Immature natural killer cell (primary cell): Measurements from ENCODE around the gene ANKRD13D. TPM values are rescaled to one million over a fixed set of nuclear protein-coding genes. Genes with fewer than 3 reads are reported as not detected.
"Not testable (repeated sequence)": the region's sequence is repeated elsewhere in the genome, so short reads cannot be mapped to it uniquely, and the experiment has no call there.

Experiments used
- DNase-seq, 3 donors: peaks; one replicate each; pipeline ENCODE4 v3.0.0; 2022; ENCODE audit warnings: mixed read lengths in 1 of 3
- H3K27ac Mint-ChIP-seq, 6 donors: one replicate each; pipeline ENCODE4 v1.8.0; 2020; ENCODE audit warnings: mixed read lengths in 6 of 6, mild to moderate bottlenecking in 5 of 6, inconsistent platforms in 4 of 6, moderate library complexity in 3 of 6
- H3K27me3 Mint-ChIP-seq, 3 donors: one replicate each; pipeline ENCODE4 v1.8.0; 2020 to 2021; ENCODE audit warnings: low read depth in 3 of 3, mild to moderate bottlenecking in 3 of 3, mixed read lengths in 3 of 3, moderate library complexity in 3 of 3, inconsistent platforms in 1 of 3
- H3K36me3 Mint-ChIP-seq, 3 donors: one replicate each; pipeline ENCODE4 v1.8.0; 2020; ENCODE audit warnings: mixed read lengths in 3 of 3, inconsistent platforms in 2 of 3, mild to moderate bottlenecking in 2 of 3
- H3K4me1 Mint-ChIP-seq, 2 donors: one replicate each; pipeline ENCODE4 v1.8.0; 2020; ENCODE audit warnings: inconsistent platforms in 2 of 2, mild to moderate bottlenecking in 2 of 2, mixed read lengths in 2 of 2, moderate library complexity in 1 of 2
- H3K4me3 Mint-ChIP-seq, 5 donors: one replicate each; pipeline ENCODE4 v1.8.0; 2020; ENCODE audit warnings: mild to moderate bottlenecking in 5 of 5, mixed read lengths in 5 of 5, inconsistent platforms in 3 of 5, moderate library complexity in 3 of 5
- H3K9me3 Mint-ChIP-seq, 6 donors: one replicate each; pipeline ENCODE4 v1.8.0; 2020; ENCODE audit warnings: mild to moderate bottlenecking in 6 of 6, mixed read lengths in 6 of 6, inconsistent platforms in 4 of 6, moderate library complexity in 3 of 6
- polyA plus RNA-seq, 3 donors: library from polyadenylated mRNA; unstranded; fragments of 300-500 nt; fragmentation: Illumina TruSeq; gene quantifications; one replicate each; pipeline ENCODE4 v1.2.3, GENCODE V29; 2021

ANKRD13D gene
- polyA plus RNA-seq, 3 donors from 2014 or later, result 12.4 to 26.7 (median 14.2) TPM

DNA sequence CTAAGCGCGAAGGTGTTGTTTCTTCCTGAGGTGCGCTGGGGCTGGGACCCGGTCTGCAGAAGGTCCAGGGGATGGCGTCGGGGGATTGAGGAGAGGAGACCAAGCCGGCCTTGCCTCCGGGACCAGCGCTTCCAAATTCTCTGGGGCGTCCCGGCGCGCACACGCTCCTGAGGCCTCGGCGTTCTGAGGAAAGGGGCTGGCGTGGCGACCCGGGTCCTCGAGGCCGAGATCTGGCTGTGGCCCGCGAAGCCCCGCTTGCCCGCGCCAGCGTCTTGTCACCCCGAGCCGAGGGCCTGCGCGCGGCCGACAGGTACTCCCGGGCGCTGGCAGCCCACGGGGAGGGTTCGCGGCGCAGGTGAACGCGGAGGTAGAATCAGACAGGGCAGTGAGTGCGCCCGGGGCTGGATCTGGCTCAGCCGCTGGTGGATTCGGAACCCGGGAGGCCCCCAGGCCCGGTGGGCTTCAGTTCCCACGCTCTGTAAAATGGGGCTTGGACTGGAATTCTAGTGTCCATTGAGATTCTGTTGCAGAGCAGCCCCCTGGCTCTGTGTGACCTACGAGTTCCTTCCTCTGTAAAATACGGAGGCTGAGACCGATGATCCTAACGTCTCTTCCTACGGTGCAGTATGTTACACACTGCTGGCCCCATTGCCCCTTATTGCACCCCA, 28.9 kb downstream of the ANKRD13D start:
- Mint-ChIP-seq H3K27ac (peak overlapping the region; percentile 85 to 98 (median 94)), H3K9me3 (peaks cover 0 to 3% (median 0%) of the 10 kb centered on the region in 6 donors), H3K27me3 (peaks cover 8 to 17% (median 9%) of the 10 kb centered on the region in 3 donors), H3K4me1 (peaks cover 13 to 23% of the 10 kb centered on the region in 2 donors), H3K36me3 (no peaks in the 10 kb centered on the region), H3K4me3 (peak overlapping the region; percentile 91 to 99 (median 96))
- no peak for DNase-seq

DNA sequence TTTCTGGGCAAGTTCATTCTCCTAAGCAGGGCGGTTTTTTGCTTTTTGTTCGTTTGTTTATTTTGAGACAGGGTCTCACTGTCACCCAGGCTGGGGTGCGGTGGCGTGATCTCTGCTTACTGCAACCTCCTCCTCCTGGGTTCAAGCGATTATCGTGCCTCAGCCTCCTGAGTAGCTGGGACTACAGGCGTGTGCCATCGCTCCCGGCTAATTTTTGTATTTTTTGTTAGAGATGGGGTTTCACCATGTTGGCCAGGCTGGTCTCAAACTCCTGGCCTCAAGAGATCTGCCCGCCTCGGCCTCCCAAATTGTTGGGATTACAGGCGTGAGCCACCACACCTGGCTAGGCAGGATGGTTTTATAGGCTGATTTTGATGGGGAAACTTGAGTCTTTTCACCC, 29.8 kb downstream of the ANKRD13D start:
- Mint-ChIP-seq H3K27me3 (peaks cover 8 to 17% (median 9%) of the 10 kb centered on the region in 3 donors), H3K4me1 (peaks cover 10 to 18% of the 10 kb centered on the region in 2 donors), H3K27ac (peak overlapping the region in 2 of 6 donors; percentile 36 to 71), H3K4me3 (peak overlapping the region in 4 of 5 donors; percentile 60 to 91 (median 66))
- H3K9me3 Mint-ChIP-seq, DNase-seq, H3K36me3 Mint-ChIP-seq: not testable (repeated sequence)

DNA sequence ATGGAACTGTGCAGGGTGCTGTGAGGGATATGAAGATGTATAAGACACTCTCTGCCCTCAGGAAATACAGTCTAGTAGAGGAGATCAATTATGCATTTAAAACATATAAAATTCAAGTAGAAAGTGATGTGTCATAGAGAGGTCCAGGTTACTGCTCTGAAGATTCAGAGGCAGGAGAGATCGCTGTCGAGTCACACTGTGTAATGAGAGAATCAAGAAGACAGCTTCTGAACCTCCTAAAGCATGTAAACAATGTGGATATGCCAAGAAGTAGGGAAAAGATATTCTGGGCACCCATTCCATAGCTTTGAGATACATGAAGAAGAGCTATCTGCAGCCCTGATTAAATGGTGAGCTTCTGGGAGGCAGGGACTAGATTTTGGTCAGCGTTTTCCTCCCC, 30.9 kb downstream of the ANKRD13D start:
- H3K27me3 Mint-ChIP-seq, result peaks cover 8 to 14% (median 8%) of the 10 kb centered on the region in 3 donors
- H3K4me1 Mint-ChIP-seq, result peaks cover 10 to 18% of the 10 kb centered on the region in 2 donors
- no peak overlapping the region for H3K4me3 Mint-ChIP-seq
- H3K9me3 Mint-ChIP-seq, result peaks cover 0 to 3% (median 0%) of the 10 kb centered on the region in 6 donors
- no peaks in the 10 kb centered on the region for H3K36me3 Mint-ChIP-seq
- H3K27ac Mint-ChIP-seq, result no peak overlapping the region
- DNase-seq, result no peak

DNA sequence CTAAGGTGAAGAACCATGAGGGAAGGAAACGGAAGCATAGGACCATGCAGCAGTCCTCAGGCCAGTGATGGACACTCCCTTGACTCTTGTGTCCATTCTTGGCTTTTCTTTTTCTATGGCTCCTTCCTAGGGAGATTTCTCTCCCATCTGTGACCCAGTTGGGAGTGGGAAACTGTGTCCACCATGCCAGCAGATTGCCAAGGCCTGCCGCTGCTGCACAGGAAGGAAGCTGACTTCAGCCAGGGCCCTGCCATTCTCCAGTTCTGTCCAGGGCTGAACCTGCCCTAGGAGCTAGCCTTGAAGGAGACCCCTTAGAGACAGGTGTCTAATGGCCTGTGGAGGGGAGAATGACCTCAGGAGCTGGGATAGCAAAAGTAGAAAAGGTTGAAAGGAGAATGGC, 31.6 kb downstream of the ANKRD13D start:
- H3K27me3 Mint-ChIP-seq, result peaks cover 8 to 14% (median 9%) of the 10 kb centered on the region in 3 donors
- H3K9me3 Mint-ChIP-seq, result peaks cover 0 to 3% (median 0%) of the 10 kb centered on the region in 6 donors
- H3K27ac Mint-ChIP-seq, result no peak overlapping the region
- H3K36me3 Mint-ChIP-seq, result no peaks in the 10 kb centered on the region
- DNase-seq, result no peak
- H3K4me3 Mint-ChIP-seq, result no peak overlapping the region
- peaks cover 10 to 18% of the 10 kb centered on the region in 2 donors for H3K4me1 Mint-ChIP-seq

DNA sequence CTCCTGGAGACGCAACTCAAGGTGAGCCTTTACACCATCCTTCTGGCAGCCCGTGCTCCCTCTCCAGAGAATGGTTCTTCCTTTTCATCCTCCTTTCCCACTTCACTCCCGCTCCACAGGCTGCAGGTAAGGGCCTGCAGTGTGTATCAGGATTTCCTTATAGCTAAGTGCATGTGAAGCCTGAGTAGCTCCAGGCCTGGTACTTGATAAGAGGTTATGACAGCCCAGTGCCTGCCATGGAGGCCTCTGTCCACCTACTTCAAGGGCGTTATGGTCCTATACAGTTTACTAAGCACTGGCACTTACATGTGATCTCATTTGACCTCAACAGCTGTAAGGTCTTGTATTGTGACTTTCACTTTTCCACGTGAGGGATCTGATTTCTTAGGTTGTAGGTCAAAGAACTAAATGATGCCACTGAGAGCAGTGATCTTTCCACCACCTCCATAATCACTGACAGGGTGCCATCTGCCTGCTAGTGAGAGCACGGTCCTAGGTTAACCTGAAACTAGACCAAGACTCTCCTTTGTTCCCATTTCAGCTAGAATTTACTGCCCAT, 32.3 kb downstream of the ANKRD13D start:
- Mint-ChIP-seq H3K4me1 (peaks cover 10 to 18% of the 10 kb centered on the region in 2 donors), H3K9me3 (peaks cover 0 to 3% (median 0%) of the 10 kb centered on the region in 6 donors), H3K4me3 (no peak overlapping the region), H3K27me3 (peaks cover 8 to 14% (median 9%) of the 10 kb centered on the region in 3 donors), H3K27ac (no peak overlapping the region), H3K36me3 (no peaks in the 10 kb centered on the region)
- DNase-seq, result no peak

DNA sequence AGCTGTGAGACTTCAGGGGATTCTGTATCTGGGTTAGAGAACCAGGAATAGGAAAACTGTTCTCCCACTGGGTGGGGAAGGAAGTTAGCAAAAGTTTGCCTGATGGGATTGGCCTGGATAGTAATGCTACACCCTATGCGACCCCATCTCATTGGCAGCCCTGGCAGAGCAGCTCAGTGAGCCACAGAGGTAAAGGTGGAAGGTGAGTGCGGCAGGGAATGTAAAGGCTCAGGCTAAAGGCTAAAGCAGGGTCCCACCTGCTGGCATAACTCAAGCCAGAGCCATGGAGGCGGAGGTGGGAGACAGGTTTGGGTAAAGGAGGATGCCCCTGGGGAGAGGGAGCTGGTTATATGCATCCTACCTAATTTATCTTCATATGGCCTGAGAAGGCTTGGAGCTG, 32.9 kb downstream of the ANKRD13D start:
- no peaks in the 10 kb centered on the region for H3K36me3 Mint-ChIP-seq
- H3K9me3 Mint-ChIP-seq, result peaks cover 0 to 3% (median 0%) of the 10 kb centered on the region in 6 donors
- no peak for DNase-seq
- peaks cover 7 to 15% of the 10 kb centered on the region in 2 donors for H3K4me1 Mint-ChIP-seq
- peaks cover 8 to 14% (median 9%) of the 10 kb centered on the region in 3 donors for H3K27me3 Mint-ChIP-seq
- no peak overlapping the region for H3K27ac Mint-ChIP-seq
- no peak overlapping the region for H3K4me3 Mint-ChIP-seq

DNA sequence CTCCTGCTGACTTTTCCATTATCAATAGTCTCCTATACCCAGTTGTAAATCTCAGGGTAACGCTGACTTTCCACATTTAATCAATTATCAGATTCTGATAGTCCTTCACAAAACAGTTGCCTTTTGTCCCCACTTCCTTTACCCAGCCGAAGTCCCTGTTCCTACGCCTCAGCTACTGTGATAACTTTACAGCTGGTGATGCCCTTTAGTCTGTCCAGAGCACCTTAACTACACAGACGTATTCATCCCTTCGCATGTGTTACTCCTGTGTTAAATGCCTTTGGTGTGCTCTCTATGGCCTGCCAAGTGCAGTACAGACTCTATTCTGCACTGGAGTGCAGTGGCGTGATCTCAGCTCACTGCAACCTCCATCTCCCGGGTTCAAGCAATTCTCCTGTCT, 34.4 kb downstream of the ANKRD13D start:
- no peak for DNase-seq
- peaks cover 0 to 4% (median 4%) of the 10 kb centered on the region in 3 donors for H3K27me3 Mint-ChIP-seq
- no peaks in the 10 kb centered on the region for H3K36me3 Mint-ChIP-seq
- peaks cover 0 to 2% of the 10 kb centered on the region in 2 donors for H3K4me1 Mint-ChIP-seq
- no peak overlapping the region for H3K27ac Mint-ChIP-seq
- H3K4me3 Mint-ChIP-seq, result no peak overlapping the region
- no peaks in the 10 kb centered on the region for H3K9me3 Mint-ChIP-seq

DNA sequence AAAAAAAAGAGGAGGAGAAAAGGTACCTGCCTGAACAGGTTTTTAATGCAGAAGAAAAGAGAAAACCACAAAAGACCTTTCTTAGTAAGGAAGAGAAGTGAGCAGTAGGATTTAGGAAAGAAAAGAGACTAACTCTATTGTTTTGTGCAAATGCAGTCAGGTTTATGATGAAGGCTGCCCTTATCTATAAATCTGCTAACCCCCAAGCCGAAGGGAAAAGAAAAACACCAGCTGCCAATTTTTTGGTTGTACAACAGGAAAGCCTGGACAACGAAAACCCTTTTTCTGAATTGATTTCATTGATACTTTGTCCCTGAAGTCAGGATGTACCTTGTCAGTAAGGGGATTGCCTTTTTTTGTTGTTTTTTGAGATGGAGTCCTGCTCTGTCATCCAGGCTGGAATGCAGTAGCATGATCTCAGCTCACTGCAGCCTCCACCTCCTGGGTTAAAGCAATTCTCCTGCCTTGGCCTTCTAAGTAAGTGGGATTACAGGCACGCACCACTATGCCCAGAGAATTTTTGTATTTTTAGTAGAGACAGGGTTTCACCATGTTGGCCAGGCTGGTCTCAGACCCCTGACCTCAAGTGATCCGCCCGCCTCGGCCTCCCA, 43.1 kb downstream of the ANKRD13D start:
- no peaks in the 10 kb centered on the region for H3K4me1 Mint-ChIP-seq
- H3K27me3 Mint-ChIP-seq, result peaks cover 0 to 5% (median 1%) of the 10 kb centered on the region in 3 donors
- no peak overlapping the region for H3K4me3 Mint-ChIP-seq
- no peaks in the 10 kb centered on the region for H3K36me3 Mint-ChIP-seq
- no peaks in the 10 kb centered on the region for H3K9me3 Mint-ChIP-seq
- no peak overlapping the region for H3K27ac Mint-ChIP-seq
- DNase-seq, result no peak

DNA sequence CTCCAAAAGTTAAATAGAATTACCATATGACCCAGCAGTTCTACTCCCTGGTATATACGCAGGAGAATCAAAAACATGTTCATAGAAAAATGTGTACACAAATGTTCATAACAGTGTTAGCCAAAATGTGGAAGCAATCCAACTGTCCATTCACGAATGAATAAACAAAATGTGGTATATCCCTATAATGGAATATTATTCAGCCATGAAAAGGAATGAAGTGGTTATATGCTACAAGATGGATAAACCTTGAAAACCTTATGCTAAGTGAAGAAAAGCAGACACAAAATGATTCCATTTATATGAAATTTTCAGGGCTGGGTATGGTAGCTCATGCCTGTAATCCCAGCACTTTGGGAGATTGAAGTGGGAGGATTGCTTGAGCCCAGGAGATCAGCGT, 48.2 kb downstream of the ANKRD13D start:
- Mint-ChIP-seq H3K27me3 (peaks cover 0 to 1% (median 0%) of the 10 kb centered on the region in 3 donors), H3K36me3 (no peaks in the 10 kb centered on the region), H3K4me1 (no peaks in the 10 kb centered on the region), H3K4me3 (no peak overlapping the region), H3K9me3 (no peaks in the 10 kb centered on the region), H3K27ac (no peak overlapping the region)
- DNase-seq, result no peak

DNA sequence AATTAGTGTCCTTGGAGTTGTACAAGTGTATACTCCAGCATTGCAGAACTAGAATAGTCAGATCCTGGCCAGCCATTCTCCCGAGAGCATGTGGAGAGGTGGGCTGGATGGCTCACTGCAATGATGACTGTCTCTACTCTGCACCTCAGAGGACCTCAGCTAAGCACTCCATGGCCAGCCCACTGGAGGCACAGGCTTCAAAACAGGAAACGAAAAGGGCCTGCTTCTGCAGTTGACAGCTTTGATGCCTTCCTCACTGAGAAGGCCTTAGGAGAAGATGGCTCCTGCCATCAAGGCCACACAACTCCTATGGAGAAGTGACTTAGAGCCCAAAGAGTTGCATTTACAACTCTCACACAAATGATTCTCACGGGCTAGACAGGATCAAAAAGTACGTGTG, 55.2 kb downstream of the ANKRD13D start:
- Mint-ChIP-seq H3K36me3 (no peaks in the 10 kb centered on the region), H3K4me1 (no peaks in the 10 kb centered on the region), H3K9me3 (no peaks in the 10 kb centered on the region), H3K27me3 (peaks cover 0 to 1% (median 1%) of the 10 kb centered on the region in 3 donors), H3K27ac (no peak overlapping the region), H3K4me3 (no peak overlapping the region)
- DNase-seq, result no peak

DNA sequence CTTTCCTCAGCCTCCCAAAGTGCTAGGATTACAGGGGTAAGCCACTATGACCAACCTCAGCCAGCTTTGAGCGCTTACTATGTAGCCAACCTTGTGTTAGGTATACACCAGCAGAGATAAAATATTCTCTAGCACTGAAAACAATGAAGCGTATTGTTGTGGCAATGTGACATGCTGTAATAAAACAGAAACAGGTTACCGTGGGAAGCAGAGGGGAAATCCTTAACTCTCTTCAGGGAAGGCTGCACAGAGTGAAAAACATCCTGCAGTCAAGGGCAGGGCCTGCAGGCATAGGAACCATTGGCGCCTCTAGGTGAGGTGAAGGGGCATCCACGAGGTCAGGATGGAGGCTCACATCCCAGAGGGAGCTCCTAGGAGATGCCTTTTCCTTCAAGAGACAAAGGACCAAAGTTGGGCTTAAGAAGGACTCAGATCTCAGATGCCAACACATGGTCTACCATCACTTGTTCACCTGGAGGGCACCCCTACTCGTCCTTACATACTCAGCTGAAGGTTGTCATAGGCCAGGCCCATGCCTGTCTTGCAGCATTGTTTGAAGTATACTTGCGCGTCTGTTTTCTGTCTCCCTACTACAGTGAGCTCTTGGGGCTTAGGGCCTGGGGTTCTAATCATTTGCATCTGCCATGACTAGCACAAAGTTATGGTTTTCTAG, 56.3 kb downstream of the ANKRD13D start:
- Mint-ChIP-seq H3K27ac (no peak overlapping the region), H3K4me1 (peaks cover 0 to 2% of the 10 kb centered on the region in 2 donors), H3K9me3 (no peaks in the 10 kb centered on the region), H3K36me3 (no peaks in the 10 kb centered on the region), H3K4me3 (no peak overlapping the region), H3K27me3 (peaks cover 0 to 1% (median 1%) of the 10 kb centered on the region in 3 donors)
- no peak for DNase-seq

DNA sequence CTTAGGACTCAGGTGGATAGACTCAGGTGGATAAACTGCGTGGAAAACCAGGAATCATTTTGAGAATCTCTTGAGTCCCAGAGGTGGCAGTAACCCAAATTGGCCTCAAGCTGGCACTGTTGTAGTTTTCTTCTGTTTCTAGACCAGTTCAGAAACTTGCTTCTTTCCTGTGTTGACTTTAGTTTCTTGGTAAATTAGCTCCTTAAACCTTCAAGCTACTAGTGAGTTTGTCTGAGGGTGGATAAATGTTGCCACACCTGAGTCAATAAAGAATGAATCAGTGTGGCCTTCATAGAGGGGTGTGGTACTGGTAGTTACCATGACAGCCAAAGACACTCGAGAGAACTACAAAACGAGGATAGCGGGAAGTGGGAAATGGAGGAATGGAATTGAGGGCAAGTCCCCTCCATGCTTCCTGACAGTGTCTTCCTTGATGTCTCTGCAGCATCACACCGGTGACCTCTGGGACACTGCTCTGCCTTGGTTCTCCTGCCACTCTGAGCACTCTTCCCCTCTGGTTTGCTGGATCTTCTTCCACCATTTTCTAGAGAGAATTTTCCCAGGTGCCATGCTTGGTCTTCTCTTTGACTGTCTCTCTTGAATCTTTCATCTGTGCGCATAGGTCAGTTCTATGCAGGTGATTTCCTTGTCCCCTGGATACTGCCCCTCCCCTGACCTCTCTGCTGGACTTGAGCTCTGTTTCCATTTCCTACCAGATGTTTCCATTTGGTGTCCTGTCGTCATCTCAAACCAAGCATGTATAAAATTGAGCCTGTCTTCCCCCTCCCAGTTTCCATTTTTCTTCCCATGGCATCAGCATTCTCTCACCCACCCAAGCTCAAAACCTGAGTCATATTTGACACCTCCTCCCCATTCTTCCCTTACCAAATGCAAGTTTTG, 57.1 kb downstream of the ANKRD13D start:
- H3K27me3 Mint-ChIP-seq, result peaks cover under 1 to 3% (median 1%) of the 10 kb centered on the region in 3 donors
- peaks cover 3 to 6% of the 10 kb centered on the region in 2 donors for H3K4me1 Mint-ChIP-seq
- no peak overlapping the region for H3K4me3 Mint-ChIP-seq
- no peaks in the 10 kb centered on the region for H3K36me3 Mint-ChIP-seq
- no peaks in the 10 kb centered on the region for H3K9me3 Mint-ChIP-seq
- no peak for DNase-seq
- H3K27ac Mint-ChIP-seq, result no peak overlapping the region
